ENCODE results near the gene ZZZ3. TPM values are rescaled to one million over a fixed set of nuclear protein-coding genes. Genes with fewer than 3 reads are reported as not detected.
"Not testable (repeated sequence)": the region's sequence is repeated elsewhere in the genome, so short reads cannot be mapped to it uniquely, and the experiment has no call there.

The ZZZ3 gene
- total RNA-seq = 65.7 TPM

DNA sequence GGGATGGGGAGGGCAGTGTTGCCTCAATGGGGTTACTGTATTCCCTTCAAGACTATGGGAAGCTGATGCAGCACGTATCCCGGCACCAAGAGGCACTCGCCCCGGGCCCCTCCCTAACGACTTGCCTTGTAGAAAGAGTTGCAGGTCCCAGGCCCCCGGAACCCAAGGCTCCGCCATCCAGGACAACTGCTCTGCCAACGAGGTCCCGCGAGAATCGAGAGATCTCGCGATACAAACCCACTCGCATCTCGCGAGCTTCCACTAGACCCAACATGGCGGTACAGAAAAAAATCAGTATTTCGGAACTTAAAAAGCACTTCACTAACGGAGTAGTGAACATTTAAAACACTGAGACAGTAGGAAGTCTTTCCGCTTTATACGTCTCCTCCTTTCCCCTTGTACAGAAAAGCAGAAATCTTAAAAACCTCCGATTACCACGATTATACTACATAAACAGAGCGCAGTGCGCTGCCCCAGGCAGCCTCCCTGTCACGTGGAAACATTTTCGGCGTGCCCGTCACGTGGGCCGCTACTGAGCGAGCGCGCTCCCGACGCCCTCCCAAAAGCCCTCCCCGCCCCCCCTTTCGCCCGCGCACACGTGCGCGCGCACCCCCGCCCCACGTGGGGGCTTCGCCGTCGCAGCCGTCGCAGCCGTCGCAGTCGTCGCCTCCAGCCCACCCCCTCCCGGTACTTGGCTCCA lies at the start of gene ZZZ3:
ZZZ3 (minus strand) TSS at position 199 of the 700 bp plus-strand sequence. CDS start 49,304 bp downstream, outside the sequence.
- ATAC-seq = peak; percentile 94
- intact Hi-C loops (cut with DNase I) = no loop called here
- peak; percentile 97 for DNase-seq (ENCODE audit: low spot score)

GRCh38 chr1:77732090-77732489 lies 49.6 kb upstream of the ZZZ3 start:
- no peak for ATAC-seq
- DNase-seq (ENCODE audit: low spot score) = no peak
- intact Hi-C loops (cut with DNase I) = no loop called here

DNA sequence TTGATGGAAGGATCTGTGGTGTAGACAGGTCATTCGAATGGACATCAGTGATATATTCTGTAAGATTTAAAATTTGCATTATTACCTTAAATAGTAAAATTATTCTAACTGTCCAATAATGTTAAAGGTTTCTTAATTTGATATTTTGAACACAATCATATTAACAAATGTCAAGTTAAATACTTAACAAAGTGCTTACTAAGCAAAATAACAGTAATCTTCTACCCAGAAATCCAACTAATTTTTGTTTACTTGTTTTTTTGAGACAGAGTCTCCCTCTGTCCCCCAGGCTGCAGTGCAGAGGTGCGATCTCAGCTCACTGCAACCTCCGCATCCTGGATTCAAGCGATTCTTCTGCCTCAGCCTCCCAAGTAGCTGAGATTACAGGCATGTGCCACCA lies 43.2 kb upstream of the ZZZ3 start:
- DNase-seq (ENCODE audit: low spot score) (no peak), ATAC-seq (no peak)
- intact Hi-C loops (cut with DNase I) = no loop called here

GRCh38 chr1:77718181-77718580 lies 35.7 kb upstream of the ZZZ3 start:
- ATAC-seq (no peak), DNase-seq (ENCODE audit: low spot score) (no peak)
- intact Hi-C loops (cut with DNase I) = no loop called here

DNA sequence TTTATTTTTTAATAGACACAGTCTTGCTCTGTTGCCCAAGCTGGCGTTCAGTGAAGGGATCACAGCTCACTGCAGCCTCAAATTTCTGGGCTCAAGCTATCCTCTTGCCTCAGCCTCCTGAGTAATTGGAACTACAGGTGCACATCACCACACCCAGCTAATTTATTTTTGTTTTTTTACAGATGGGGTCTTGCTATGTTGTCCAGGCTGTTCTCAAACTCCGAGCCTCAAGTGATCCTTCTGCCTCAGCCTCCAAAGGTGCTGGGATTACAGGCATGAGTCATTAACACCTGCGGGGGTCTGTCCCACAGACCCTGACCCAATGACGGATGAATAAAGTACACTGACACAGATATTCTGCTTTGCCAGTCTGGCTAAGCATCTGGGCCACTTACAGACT lies 33.6 kb upstream of the ZZZ3 start:
- intact Hi-C loops (cut with DNase I) = no loop called here
- ATAC-seq = no peak

DNA sequence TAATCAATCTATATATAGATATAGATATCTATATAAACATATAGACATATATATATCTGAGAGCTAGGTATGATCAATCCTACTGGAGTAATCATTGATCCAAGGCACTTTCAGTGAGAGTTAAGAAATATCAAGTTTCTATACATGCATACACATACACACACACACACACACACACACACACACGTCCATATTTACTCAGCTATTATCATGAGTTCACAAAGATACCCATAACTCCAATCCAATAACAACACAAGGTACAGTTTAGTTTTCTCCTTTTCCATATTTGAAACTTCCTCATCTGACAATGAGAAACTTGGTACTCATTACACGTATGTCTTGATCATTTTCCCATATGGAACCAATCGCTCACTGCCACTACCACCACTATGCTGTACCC lies 27.3 kb upstream of the ZZZ3 start:
- intact Hi-C loops (cut with DNase I) = no loop called here
- DNase-seq (ENCODE audit: low spot score) (no peak), ATAC-seq (no peak)

More for the DNA sequence above, 33.6 kb upstream of the ZZZ3 start:
- DNase-seq (ENCODE audit: low spot score) = no peak

GRCh38 chr1:77706321-77706720 lies 23.9 kb upstream of the ZZZ3 start:
- no peak for ATAC-seq
- DNase-seq (ENCODE audit: low spot score) = no peak
- intact Hi-C loops (cut with DNase I) = no loop called here

DNA sequence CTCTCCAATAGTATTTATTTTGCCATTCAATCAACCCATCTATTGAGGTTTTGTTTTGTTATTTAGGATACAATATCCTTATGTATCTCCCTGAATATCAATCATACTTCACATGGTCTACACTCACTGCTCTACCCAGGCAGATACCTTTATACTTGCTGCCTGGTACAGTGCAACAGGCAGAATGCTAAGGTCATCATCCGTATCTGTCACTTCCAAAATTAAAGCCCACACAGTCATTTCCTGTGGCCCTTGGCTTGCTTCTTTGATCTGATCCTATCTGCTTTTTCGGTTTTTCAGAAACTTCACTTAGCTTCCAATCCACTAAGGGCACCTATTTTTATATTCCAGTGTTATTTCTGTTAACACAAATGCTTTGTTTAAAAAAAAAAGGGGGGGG lies 22.3 kb upstream of the ZZZ3 start:
- ATAC-seq (no peak), DNase-seq (ENCODE audit: low spot score) (no peak)
- intact Hi-C loops (cut with DNase I) = no loop called here

DNA sequence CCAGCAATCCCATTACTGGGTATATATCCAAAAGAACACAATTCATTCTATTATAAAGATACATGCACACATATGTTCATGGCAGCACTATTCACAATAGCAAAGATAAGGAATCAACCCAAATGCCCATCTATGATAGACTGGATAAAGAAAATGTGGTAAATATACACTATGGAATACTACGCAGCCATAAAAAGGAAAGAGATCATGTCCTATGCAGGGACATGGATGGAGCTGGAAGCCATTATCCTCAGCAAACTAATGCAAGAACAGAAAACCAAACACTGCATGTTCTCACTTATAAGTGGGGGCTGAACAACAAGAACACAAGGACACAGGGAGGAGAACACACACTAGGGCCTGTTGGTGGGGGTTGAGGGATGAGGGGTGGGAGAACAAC lies 17.2 kb upstream of the ZZZ3 start:
- intact Hi-C loops (cut with DNase I); DNase-seq (ENCODE audit: low spot score); ATAC-seq: not testable (repeated sequence)

GRCh38 chr1:77697441-77697840 lies 15.0 kb upstream of the ZZZ3 start:
- intact Hi-C loops (cut with DNase I) = no loop called here
- ATAC-seq (no peak), DNase-seq (ENCODE audit: low spot score) (no peak)

- ATAC-seq (no peak), DNase-seq (ENCODE audit: low spot score) (no peak)
- intact Hi-C loops (cut with DNase I) = no loop called here
Measured at GRCh38 chr1:77688939-77689338, 6.5 kb upstream of the ZZZ3 start.

DNA sequence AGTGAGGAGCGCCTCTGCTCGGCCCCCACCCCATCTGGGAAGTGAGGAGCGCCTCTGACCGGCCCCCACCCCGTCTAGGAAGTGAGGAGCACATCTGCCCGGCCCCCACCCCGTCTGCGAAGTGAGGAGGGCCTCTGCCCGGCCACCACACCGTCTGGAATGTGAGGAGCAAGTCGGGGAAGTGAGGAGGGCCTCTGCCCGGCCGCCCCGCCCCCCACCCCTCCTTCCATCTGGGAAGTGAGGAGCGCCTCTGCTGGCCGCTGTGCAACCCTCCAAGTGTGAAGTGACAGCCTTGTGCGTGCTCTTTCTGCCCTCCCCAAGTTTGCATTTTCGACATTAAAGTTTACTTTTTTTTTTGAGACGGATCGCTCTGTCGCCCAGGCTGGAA lies 5.1 kb upstream of the ZZZ3 start:
- intact Hi-C loops (cut with DNase I) = no loop called here
- no peak for ATAC-seq
- DNase-seq (ENCODE audit: low spot score) = no peak

- intact Hi-C loops (cut with DNase I) = no loop called here
- ATAC-seq = no peak
Measured at GRCh38 chr1:77686796-77687518, 4.5 kb upstream of the ZZZ3 start.

DNA sequence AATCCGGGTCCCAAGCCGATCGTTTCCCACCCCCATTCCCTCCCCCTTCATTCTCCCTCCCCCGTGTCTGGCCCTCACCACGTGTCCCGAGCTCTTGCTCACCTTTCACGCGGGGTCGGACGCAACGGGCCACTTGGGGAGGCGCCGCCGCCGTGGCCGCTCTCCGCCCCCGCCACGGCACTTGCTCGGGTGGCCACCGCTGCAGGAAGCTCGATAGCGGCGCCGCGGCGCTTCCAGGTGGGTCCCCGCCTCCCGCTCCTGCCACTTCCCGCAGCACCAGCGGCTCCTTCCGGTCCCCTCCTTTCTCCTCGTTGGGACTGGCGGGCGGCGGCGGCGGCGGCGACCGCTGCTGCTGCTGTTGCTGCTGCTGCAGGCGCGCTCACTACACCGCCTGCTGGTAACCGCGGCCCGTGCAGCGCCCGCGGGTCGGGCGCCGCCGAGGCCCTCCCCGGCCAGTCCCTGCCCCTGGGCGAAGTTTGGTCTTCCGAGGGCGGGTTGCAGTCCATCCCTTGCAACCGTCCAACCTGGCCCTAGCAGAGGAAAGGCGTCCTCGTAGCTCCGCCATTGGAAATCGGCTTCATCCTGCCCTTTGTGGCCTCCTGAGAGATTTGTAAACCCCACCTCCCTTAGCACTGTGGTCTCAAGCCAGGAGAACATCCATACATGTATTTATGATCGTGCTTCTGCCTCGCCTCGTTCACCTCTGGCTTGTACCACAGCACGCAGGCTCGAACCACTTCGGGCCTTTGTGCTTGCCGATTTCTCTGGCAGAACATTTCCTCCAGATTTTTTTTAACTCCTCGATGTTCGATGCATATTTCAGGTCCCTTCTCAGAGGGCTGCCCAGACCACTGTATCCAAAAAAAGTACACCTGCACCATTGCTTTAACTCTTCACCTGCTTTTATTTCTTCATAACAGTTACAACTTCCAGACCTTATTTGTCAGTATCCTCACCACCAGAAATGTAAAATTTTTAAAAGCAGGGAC lies 996 bp upstream of the ZZZ3 start:
- intact Hi-C loops (cut with DNase I) = no loop called here
- ATAC-seq (peak; percentile 86), DNase-seq (ENCODE audit: low spot score) (peak; percentile 95)

More at GRCh38 chr1:77686796-77687518, 4.5 kb upstream of the ZZZ3 start:
- peak; percentile 62 for DNase-seq (ENCODE audit: low spot score)

DNA sequence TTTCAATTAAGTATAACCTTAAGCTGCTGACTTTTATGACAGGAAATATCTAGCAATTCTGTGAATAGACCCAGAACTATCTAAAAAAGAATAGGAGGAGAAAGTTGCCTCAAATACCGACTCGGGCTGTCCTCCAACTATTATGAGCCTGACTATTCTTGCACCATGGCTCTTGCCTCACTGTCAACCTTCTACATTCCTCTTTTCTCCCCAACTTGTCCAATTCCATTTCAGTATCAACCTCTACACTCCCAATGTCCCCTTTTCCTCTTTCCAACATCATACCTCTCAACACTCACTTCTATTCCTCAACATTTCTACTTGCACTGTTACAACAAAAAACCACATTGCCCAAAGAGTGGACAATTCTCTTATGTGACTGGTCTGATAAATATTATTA lies 2.3 kb downstream of the ZZZ3 start:
- ATAC-seq = no peak
- intact Hi-C loops (cut with DNase I) = no loop called here
- no peak for DNase-seq (ENCODE audit: low spot score)

DNA sequence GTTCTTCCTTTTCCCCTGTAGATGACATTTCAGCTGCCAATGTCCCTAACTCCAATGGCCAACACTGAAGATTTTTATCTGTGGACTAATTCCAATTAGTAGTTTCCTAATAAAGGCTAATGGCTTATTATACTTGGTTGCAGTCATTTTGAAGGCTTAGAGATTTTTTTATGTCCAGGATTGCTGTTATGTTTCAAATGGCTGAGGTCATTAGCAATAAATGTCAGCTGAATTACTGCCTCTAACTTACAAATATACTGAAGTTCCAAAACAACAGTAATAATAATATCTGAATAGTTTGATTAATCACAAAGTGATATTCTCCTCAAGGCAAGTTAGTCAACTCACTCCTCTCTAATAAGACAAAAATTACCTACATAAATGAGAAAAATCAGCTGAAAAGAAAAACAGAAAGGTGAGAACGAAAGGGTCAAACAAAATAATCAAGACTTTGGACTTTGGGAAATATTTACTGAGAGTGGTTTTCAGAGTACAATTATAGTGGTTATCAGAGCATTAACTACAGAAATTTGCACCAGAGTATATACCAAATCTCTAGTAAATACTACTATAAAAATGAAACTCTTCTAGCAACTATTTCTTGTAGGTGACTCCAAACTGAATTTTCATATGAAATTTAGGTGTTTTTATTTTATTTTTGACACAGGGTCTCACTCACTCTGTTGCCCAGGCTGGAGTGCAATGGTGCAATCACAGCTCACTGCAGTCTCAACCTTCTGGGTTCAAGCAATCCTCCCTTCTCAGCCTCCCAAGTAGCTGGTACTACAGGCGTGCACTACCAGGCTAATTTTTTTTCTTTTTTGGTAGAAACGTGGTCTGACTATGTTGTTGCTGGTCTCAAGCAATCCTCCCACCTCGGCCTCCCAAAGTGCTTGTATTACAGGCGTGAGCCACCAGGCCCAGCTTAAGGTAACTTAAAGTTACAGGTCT lies 3.5 kb downstream of the ZZZ3 start:
- DNase-seq (ENCODE audit: low spot score) (no peak), ATAC-seq (no peak)
- intact Hi-C loops (cut with DNase I) = no loop called here

DNA sequence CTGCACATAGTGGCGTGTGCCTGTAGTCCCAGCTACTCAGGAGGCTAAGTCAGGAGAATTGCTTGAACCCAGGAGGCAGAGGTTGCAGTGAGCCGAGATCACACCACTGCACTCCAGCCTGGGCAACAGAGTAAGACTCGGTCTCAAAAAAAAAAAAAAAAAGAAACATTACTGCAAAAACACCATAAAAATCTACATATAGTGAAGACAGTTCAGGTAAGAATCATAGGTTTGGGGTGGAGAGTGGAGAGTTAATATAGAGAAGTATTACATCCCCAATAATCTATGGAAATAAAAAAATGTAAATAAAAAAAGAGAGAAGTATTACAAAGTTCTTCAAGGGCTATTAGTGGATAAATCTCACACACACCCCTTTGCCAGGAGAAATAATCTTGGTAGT lies 7.7 kb downstream of the ZZZ3 start:
- intact Hi-C loops (cut with DNase I); DNase-seq (ENCODE audit: low spot score); ATAC-seq: not testable (repeated sequence)

DNA sequence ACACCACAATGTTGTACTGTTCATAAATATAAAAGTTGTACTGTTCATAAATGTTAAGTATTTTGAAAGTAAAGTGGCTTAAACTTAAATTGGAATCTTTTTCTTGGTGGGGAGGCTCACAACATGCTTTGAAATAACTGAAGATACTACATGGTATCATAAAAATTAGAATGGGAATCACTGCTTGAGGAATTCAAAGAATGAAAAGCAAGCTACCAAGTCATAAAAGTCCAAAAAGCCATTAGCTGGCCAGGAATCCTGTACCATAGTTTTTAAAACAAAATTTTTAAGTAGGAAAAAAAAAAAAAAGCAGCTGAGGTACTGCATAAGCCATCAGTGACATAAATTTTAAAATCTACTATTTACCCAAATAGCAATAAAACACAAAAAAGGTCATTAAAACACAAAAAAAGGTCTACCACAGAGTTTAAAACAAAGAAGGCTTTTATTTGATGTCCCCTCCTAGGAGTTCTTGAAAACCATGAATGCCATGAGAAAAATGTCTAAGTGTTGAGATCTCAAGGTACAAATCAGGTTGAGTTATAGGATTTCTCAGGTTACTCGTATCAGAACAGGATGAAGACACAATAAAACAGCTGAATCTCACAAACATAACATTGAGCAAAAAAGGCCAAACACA lies 8.6 kb downstream of the ZZZ3 start:
- ATAC-seq = no peak
- intact Hi-C loops (cut with DNase I) = no loop called here
- DNase-seq (ENCODE audit: low spot score) = no peak
